Spleen (tissue), 7 donors: ENCODE data around the gene BTNL8.

Experiments used
- POLR2A ChIP-seq, 3 donors: fragments of 450-650 bp; IDR thresholded peaks; one replicate each; pipeline ENCODE4 v1.5.1; 2017; ENCODE audit warnings: antibody characterized with exemption in 3 of 3, mild to moderate bottlenecking in 1 of 3
- POLR2AphosphoS5 ChIP-seq, 3 donors: sonication (generic); formaldehyde crosslinking; IDR thresholded peaks; one replicate each; pipeline ENCODE4 v1.5.1; 2017; ENCODE audit warnings: antibody characterized with exemption in 3 of 3
- TF ChIP-seq, protein P1 (sequence below), 11 experiments: fragments of 200-600 bp in 7 of 11; fragments of 450-650 bp in 4 of 11; sonication (generic) in 4 of 11; IDR thresholded peaks in 8 of 11; conservative IDR thresholded peaks in 3 of 11; 1 replicate in 7 of 11; 2 replicates in 4 of 11; pipeline versions ENCODE4 v1.4.0 to v1.8.0; 2016 to 2021; ENCODE audit warnings: antibody characterized with exemption in 11 of 11, inconsistent platforms in 4 of 11, mild to moderate bottlenecking in 1 of 11
- donor health status: DM: no; HTN: no; CAD: no; lungs with moderate emphysema.
- donor health status: DM: no; HTN: no; CAD: no.
- donor health status: DM: no; HTN: no; CAD: no.

DNA sequence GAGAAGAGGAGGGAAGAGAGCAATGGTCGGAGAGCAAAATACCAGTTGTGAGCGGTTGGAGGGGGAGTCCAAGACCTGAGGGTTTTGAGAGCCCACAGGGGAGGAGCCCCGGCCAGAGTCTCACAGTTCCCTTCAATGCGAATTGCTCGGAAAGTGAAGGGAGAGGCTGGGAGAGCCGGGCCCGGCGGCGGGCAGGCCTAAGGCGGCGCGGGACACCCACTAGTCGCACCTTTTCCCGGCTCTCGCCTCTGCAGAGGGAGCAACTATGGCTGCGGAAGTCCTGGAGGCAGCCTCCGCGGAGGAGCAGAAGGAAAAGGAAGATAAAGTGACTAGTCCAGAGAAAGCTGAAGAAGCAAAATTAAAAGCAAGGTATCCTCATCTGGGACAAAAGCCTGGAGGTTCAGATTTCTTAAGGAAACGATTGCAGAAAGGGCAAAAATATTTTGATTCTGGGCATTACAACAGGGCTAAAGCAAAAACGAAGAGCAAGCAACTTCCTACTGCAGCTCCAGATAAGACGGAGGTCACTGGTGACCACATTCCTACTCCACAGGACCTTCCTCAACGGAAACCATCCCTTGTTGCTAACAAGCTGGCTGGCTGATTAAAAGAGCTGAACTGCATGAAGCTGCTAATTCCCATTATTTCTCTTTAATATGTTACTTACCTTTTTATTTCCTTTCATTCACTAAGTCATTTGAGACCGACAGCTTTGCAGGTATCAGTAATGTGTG lies 83.2 kb downstream of the BTNL8 start:
- TF ChIP-seq, protein P1, sequence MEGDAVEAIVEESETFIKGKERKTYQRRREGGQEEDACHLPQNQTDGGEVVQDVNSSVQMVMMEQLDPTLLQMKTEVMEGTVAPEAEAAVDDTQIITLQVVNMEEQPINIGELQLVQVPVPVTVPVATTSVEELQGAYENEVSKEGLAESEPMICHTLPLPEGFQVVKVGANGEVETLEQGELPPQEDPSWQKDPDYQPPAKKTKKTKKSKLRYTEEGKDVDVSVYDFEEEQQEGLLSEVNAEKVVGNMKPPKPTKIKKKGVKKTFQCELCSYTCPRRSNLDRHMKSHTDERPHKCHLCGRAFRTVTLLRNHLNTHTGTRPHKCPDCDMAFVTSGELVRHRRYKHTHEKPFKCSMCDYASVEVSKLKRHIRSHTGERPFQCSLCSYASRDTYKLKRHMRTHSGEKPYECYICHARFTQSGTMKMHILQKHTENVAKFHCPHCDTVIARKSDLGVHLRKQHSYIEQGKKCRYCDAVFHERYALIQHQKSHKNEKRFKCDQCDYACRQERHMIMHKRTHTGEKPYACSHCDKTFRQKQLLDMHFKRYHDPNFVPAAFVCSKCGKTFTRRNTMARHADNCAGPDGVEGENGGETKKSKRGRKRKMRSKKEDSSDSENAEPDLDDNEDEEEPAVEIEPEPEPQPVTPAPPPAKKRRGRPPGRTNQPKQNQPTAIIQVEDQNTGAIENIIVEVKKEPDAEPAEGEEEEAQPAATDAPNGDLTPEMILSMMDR (IDR thresholded peaks at IDR 0.05 in 8 of 11, conservative IDR thresholded peaks at IDR 0.05 in 3 of 11) = no peak
- TF ChIP-seq POLR2A (IDR thresholded peaks at IDR 0.05) (no peak), POLR2AphosphoS5 (IDR thresholded peaks at IDR 0.05) (no peak)
